Ascending aorta (tissue), 2 donors: ENCODE measurements around the gene EMP2. TPM values are rescaled to one million over a fixed set of nuclear protein-coding genes. Genes with fewer than 3 reads are reported as not detected.

Experiments used
- DNase-seq, 2 donors: peaks; one replicate each; pipeline ENCODE4 v3.0.0-alpha.2; 2019; ENCODE audit warnings: low spot score in 2 of 2
- H3K27ac ChIP-seq, 2 donors: fragments of 200-600 bp; sonication (generic); one replicate each; pipeline ENCODE4 v1.5.1; 2016 to 2017; ENCODE audit warnings: mild to moderate bottlenecking in 1 of 2
- H3K27me3 ChIP-seq: fragments of 200-600 bp; sonication (generic); one replicate; pipeline ENCODE4 v1.5.1; 2017
- H3K36me3 ChIP-seq, 2 donors: fragments of 200-600 bp; sonication (generic); one replicate each; pipeline ENCODE4 v1.5.1; 2016
- H3K4me1 ChIP-seq, 2 donors: fragments of 200-600 bp; sonication (generic); one replicate each; pipeline ENCODE4 v1.5.1; 2016 to 2017; ENCODE audit warnings: mild to moderate bottlenecking in 1 of 2
- H3K4me3 ChIP-seq, 2 donors: fragments of 200-600 bp; sonication (generic); one replicate each; pipeline ENCODE4 v1.5.1; 2016 to 2017; ENCODE audit warnings: mild to moderate bottlenecking in 1 of 2
- H3K9me3 ChIP-seq, 2 donors: fragments of 200-600 bp; sonication (generic); one replicate each; pipeline ENCODE4 v1.5.1; 2016
- CTCF ChIP-seq, 3 experiments: fragments of 200-600 bp in 2 of 3; fragments of 450-650 bp in 1 of 3; sonication (generic) in 2 of 3; IDR thresholded peaks; one replicate each; pipeline ENCODE4 v1.5.1; 2016 to 2019; ENCODE audit warnings: antibody characterized with exemption in 3 of 3, mild to moderate bottlenecking in 1 of 3, moderate library complexity in 1 of 3
- intact Hi-C: fragments of 100-400 bp; cut with DNase I; formaldehyde crosslinking; loops from one replicate; pipeline ENCODE4 v1.15.1; 2023
- total RNA-seq: library from RNA; depleted of rRNA; stranded (reverse); fragments of >200 nt; gene quantifications from one replicate; pipeline ENCODE4 v1.1.0, GENCODE V29; 2016

Gene EMP2
- total RNA-seq, 1 donor from 2014 or later: 49.2 TPM

GRCh38 chr16:10607157-10607556, 26.8 kb upstream of the EMP2 start:
- no peak overlapping the region for H3K27ac ChIP-seq
- DNase-seq: no peak
- H3K4me3 ChIP-seq: no peak overlapping the region
- intact Hi-C loops: no loop called here
- TF ChIP-seq CTCF (IDR thresholded peaks at IDR 0.05): no peak
- H3K36me3 ChIP-seq: no peaks in the 10 kb centered on the region
- H3K27me3 ChIP-seq: no peaks in the 10 kb centered on the region
- H3K4me1 ChIP-seq: no peaks in the 10 kb centered on the region
- H3K9me3 ChIP-seq: no peaks in the 10 kb centered on the region

- no peaks in the 10 kb centered on the region for H3K9me3 ChIP-seq
- H3K27ac ChIP-seq: no peak overlapping the region
- no peak for TF ChIP-seq CTCF (IDR thresholded peaks at IDR 0.05)
- intact Hi-C loops: no loop called here
- no peak overlapping the region for H3K4me3 ChIP-seq
- H3K27me3 ChIP-seq: no peaks in the 10 kb centered on the region
- no peak for DNase-seq
- H3K4me1 ChIP-seq: no peaks in the 10 kb centered on the region
- H3K36me3 ChIP-seq: no peaks in the 10 kb centered on the region
These were observed 26.2 kb upstream of the EMP2 start for GRCh38 chr16:10606607-10607006.

GRCh38 chr16:10605636-10606035, 25.2 kb upstream of the EMP2 start:
- Histone ChIP-seq H3K27ac (no peak overlapping the region), H3K9me3 (no peaks in the 10 kb centered on the region), H3K36me3 (no peaks in the 10 kb centered on the region), H3K4me1 (no peaks in the 10 kb centered on the region), H3K27me3 (no peaks in the 10 kb centered on the region), H3K4me3 (no peak overlapping the region)
- TF ChIP-seq CTCF (IDR thresholded peaks at IDR 0.05): no peak
- intact Hi-C loops: no loop called here
- no peak for DNase-seq

GRCh38 chr16:10601444-10602408, 21.3 kb upstream of the EMP2 start:
- H3K36me3 ChIP-seq: no peaks in the 10 kb centered on the region
- no peaks in the 10 kb centered on the region for H3K4me1 ChIP-seq
- no peak for DNase-seq
- no peaks in the 10 kb centered on the region for H3K9me3 ChIP-seq
- intact Hi-C loops: no loop called here
- H3K27me3 ChIP-seq: no peaks in the 10 kb centered on the region
- no peak overlapping the region for H3K4me3 ChIP-seq
- H3K27ac ChIP-seq: no peak overlapping the region
- TF ChIP-seq CTCF (IDR thresholded peaks at IDR 0.05): no peak

GRCh38 chr16:10600782-10601443, 20.5 kb upstream of the EMP2 start:
- DNase-seq: no peak
- no peak for TF ChIP-seq CTCF (IDR thresholded peaks at IDR 0.05)
- Histone ChIP-seq H3K36me3 (no peaks in the 10 kb centered on the region), H3K9me3 (no peaks in the 10 kb centered on the region), H3K4me3 (no peak overlapping the region), H3K27me3 (no peaks in the 10 kb centered on the region), H3K27ac (no peak overlapping the region), H3K4me1 (no peaks in the 10 kb centered on the region)
- intact Hi-C loops: no loop called here
